ENCODE data around the gene WNT3. TPM values are rescaled to one million over a fixed set of nuclear protein-coding genes. Genes with fewer than 3 reads are reported as not detected.

Gene WNT3
- total RNA-seq, 1 donor from 2014 or later, result not detected

DNA sequence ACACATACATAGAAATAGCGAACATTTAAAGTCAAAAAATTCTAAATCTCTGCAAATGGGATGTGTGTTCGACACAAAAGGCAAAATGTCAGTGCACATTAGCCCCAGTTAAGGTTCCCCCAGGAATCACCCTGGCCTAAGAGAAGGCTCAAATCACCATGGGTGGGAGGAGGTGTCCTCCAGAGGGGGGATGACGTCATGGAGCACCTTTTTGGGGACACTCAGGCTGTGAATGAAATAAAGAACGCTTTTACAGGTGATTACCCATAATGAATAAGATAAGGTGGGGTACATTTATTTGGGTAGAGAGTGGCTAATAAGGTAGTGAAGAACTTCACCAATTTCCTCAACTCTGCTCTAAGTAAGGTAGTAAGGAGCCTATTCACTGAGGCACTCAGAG is 26.4 kb downstream of the WNT3 start:
- H3K4me3 ChIP-seq, result no peak overlapping the region
- H3K36me3 ChIP-seq, result no peaks in the 10 kb centered on the region
- H3K9me3 ChIP-seq, result peaks cover 0 to 4% of the 10 kb centered on the region in 2 donors
- no peak overlapping the region for H3K27ac ChIP-seq
- DNase-seq (ENCODE audit: low spot score in 2 of 2), result no peak
- H3K4me1 ChIP-seq, result no peaks in the 10 kb centered on the region
- no peaks in the 10 kb centered on the region for H3K27me3 ChIP-seq
- intact Hi-C loops (cut with DNase I), result no loop called here
- TF ChIP-seq, protein P1, sequence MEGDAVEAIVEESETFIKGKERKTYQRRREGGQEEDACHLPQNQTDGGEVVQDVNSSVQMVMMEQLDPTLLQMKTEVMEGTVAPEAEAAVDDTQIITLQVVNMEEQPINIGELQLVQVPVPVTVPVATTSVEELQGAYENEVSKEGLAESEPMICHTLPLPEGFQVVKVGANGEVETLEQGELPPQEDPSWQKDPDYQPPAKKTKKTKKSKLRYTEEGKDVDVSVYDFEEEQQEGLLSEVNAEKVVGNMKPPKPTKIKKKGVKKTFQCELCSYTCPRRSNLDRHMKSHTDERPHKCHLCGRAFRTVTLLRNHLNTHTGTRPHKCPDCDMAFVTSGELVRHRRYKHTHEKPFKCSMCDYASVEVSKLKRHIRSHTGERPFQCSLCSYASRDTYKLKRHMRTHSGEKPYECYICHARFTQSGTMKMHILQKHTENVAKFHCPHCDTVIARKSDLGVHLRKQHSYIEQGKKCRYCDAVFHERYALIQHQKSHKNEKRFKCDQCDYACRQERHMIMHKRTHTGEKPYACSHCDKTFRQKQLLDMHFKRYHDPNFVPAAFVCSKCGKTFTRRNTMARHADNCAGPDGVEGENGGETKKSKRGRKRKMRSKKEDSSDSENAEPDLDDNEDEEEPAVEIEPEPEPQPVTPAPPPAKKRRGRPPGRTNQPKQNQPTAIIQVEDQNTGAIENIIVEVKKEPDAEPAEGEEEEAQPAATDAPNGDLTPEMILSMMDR (IDR thresholded peaks at IDR 0.05), result no peak

DNA sequence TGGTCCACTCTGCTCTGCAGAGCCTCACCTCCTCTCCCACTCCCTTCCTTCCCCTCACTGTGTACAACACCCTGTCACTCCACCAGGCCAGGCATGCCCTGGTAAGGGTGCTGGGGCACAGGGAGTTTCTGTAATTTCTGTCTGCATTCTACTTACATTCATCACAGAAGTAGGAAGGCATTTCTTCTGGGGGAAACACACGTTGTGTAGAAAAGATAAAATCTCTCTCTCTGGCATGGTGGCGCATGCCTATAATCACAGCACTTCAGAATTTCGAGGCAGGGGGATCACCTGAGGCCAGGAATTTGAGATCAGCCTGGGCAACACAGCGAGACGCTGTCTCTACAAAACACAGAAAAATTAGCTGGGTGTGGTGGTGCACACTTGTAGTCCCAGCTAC is 27.0 kb downstream of the WNT3 start:
- H3K4me3 ChIP-seq, result no peak overlapping the region
- no peak overlapping the region for H3K27ac ChIP-seq
- H3K9me3 ChIP-seq, result peaks cover 0 to 4% of the 10 kb centered on the region in 2 donors
- H3K4me1 ChIP-seq, result no peaks in the 10 kb centered on the region
- intact Hi-C loops (cut with DNase I), result no loop called here
- TF ChIP-seq, protein P1 (IDR thresholded peaks at IDR 0.05), result no peak
- no peak for DNase-seq (ENCODE audit: low spot score in 2 of 2)
- H3K27me3 ChIP-seq, result no peaks in the 10 kb centered on the region
- no peaks in the 10 kb centered on the region for H3K36me3 ChIP-seq

DNA sequence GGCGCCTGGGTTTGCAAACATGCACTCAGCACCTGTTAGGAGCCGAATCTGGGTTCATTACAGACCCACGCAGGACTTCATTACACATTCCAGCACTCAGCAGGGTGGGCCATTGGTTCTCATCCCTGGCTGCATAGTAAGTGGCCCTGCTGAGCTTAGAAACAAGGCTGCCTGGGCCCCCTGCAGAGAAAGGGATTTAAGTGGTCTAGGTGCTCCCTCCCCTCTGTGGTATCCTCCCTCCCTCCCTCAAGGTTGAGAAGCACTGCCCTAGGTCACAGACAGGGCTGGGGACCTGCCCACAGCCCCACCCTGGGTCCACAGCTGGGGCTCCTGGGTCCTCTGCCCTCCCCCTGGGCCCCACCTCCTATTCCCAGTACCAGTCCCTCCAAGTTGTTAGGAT is 28.3 kb downstream of the WNT3 start:
- TF ChIP-seq, protein P1 (IDR thresholded peaks at IDR 0.05), result no peak
- intact Hi-C loops (cut with DNase I), result no loop called here
- Histone ChIP-seq H3K27me3 (no peaks in the 10 kb centered on the region), H3K4me3 (no peak overlapping the region), H3K4me1 (no peaks in the 10 kb centered on the region), H3K27ac (no peak overlapping the region), H3K36me3 (no peaks in the 10 kb centered on the region), H3K9me3 (peaks cover 0 to 4% of the 10 kb centered on the region in 2 donors)
- no peak for DNase-seq (ENCODE audit: low spot score in 2 of 2)

DNA sequence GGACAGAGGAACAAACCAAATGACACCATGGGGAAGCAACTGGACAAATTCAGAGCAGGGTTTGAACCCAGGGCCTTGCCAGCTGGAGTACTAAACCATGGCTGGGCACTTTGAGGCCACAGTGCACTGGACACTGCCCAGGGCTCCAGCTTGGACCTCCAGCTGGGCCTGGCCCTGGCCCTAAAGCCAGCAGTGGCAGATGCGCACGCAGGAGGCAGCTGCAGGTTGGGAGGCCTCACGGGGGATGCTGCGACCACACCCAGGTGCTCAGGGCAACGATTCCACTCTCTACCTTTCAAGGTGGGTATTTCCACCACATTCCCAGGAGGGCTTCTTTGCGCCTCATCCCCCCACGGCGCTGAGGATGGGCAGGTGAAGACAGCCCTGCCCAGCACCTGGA is 28.9 kb downstream of the WNT3 start:
- DNase-seq (ENCODE audit: low spot score in 2 of 2), result no peak
- no peaks in the 10 kb centered on the region for H3K36me3 ChIP-seq
- peaks cover 0 to 4% of the 10 kb centered on the region in 2 donors for H3K9me3 ChIP-seq
- H3K4me1 ChIP-seq, result no peaks in the 10 kb centered on the region
- no peak overlapping the region for H3K4me3 ChIP-seq
- H3K27ac ChIP-seq, result no peak overlapping the region
- H3K27me3 ChIP-seq, result no peaks in the 10 kb centered on the region
- intact Hi-C loops (cut with DNase I), result no loop called here
- TF ChIP-seq, protein P1 (IDR thresholded peaks at IDR 0.05), result no peak

DNA sequence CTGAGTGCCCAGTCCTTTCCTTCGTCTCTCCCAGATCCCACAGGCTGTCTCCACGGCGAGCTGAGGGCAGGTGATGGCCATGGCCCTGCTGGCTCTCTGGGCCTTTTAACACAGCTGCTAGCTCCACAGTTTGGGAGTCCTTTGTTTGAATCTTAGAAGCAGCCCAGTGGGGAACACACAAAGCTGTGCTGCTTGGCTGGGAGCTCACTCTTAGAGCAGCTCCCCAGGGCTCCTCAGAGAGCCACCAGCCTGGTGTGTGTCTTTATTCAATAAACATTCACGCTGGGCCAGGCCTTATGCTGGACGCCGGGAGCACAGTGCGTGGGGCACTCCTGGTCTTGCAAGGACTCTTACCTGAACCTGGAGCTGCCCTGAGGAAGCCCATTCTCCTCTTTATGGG is 29.7 kb downstream of the WNT3 start:
- intact Hi-C loops (cut with DNase I), result no loop called here
- Histone ChIP-seq H3K36me3 (no peaks in the 10 kb centered on the region), H3K4me1 (no peaks in the 10 kb centered on the region), H3K27ac (no peak overlapping the region), H3K4me3 (no peak overlapping the region), H3K27me3 (no peaks in the 10 kb centered on the region), H3K9me3 (peaks cover 0 to 4% of the 10 kb centered on the region in 2 donors)
- TF ChIP-seq, protein P1 (IDR thresholded peaks at IDR 0.05), result no peak
- no peak for DNase-seq (ENCODE audit: low spot score in 2 of 2)

DNA sequence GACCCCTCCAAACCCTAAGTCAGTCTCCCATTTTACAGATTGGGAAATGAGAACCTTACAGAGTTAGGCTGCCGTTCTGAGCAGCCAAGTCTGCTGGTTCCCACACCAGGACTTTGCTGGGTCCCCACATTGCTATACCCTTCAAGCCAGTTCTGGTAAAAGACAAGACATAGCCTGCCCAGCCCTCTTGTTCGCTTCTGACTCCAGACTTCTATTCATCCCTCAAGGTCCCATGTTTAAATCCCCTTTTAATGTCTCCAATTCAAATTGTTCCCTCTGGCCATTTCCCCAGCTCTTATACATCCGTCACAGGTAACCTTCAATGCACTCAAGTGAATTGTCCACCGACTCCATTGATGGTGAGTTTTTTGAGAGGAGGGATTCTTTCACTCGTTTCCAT is 30.2 kb downstream of the WNT3 start:
- H3K27ac ChIP-seq, result no peak overlapping the region
- intact Hi-C loops (cut with DNase I), result no loop called here
- no peak overlapping the region for H3K4me3 ChIP-seq
- H3K36me3 ChIP-seq, result no peaks in the 10 kb centered on the region
- H3K4me1 ChIP-seq, result no peaks in the 10 kb centered on the region
- TF ChIP-seq, protein P1 (IDR thresholded peaks at IDR 0.05), result no peak
- no peak for DNase-seq (ENCODE audit: low spot score in 2 of 2)
- peaks cover 0 to 4% of the 10 kb centered on the region in 2 donors for H3K9me3 ChIP-seq
- H3K27me3 ChIP-seq, result no peaks in the 10 kb centered on the region

All from ascending aorta (tissue), 2 donors.